Lower leg skin (tissue), 4 donors: ENCODE measurements around the gene FCHO1. TPM values are rescaled to one million over a fixed set of nuclear protein-coding genes. Genes with fewer than 3 reads are reported as not detected.
"Not testable (repeated sequence)": the region's sequence is repeated elsewhere in the genome, so short reads cannot be mapped to it uniquely, and the experiment has no call there.

Source experiments
- DNase-seq, 2 donors: peaks; one replicate each; pipeline ENCODE4 v3.0.0-alpha.2; 2019; ENCODE audit warnings: low spot score in 2 of 2
- H3K4me3 ChIP-seq: fragments of 200-600 bp; sonication (generic); 2 replicates; pipeline ENCODE4 v1.5.1; 2017; ENCODE audit warnings: mild to moderate bottlenecking, low read depth; ENCODE audit not compliant: poor library complexity, severe bottlenecking
- POLR2A ChIP-seq, 2 donors: fragments of 450-650 bp; IDR thresholded peaks; one replicate each; pipeline ENCODE4 v1.6.1; 2016 to 2017; ENCODE audit warnings: antibody characterized with exemption in 2 of 2, mild to moderate bottlenecking in 1 of 2, moderate library complexity in 1 of 2
- WGBS, 2 donors: methylation state at CpG; one replicate each; pipeline ENCODE4 v1.1.5; 2018; 5-methylcytosine and 5-hydroxymethylcytosine counted together
- intact Hi-C: fragments of 100-400 bp; cut with DNase I; formaldehyde crosslinking; loops from one replicate; pipeline ENCODE4 v1.15.0; 2023; ENCODE audit warnings: low total_unique reads
- total RNA-seq, 4 donors: library from RNA; depleted of rRNA; stranded (reverse); fragments of >200 nt; gene quantifications; one replicate each; pipeline ENCODE4 v1.1.0, GENCODE V29; 2016
- TF ChIP-seq, protein P1 (sequence below), 3 donors: fragments of 450-650 bp; IDR thresholded peaks; one replicate each; pipeline ENCODE4 v1.5.1; 2016; ENCODE audit warnings: antibody characterized with exemption in 3 of 3, mild to moderate bottlenecking in 3 of 3, moderate library complexity in 2 of 3

Gene FCHO1
- total RNA-seq, 4 donors from 2014 or later: 38.7 to 78.4 (median 56.3) TPM

DNA sequence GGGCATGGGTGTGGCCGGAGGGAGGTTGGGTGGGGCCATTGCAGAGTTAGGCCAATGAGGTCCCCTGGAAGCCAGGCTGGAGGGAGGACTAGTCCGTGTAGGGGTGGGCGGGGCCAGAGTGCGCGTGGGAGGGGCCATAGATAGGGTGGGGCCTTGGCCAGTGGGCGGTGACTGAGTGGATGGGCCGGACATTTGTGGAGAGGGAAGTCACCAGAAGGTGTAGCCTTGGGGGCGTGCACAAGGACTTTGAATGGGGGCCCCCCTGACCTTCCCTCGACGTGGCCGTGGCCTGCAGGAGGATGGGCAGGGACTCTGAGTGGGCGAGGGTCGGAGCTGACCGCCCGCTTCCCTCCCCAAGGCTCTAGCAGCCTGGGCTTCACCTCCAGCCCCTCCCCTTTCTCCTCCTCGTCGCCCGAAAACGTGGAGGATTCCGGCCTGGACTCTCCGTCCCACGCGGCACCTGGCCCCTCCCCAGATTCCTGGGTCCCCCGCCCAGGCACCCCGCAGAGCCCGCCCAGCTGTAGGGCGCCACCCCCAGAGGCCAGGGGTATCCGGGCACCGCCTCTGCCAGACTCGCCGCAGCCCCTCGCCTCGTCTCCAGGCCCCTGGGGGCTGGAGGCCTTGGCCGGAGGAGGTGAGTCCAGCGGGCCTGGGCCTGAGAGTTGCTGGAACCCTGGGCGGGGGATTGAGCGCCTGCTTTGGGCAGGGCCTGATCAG, 27.1 kb downstream of the FCHO1 start:
- H3K4me3 ChIP-seq: no peak overlapping the region
- DNase-seq: peak in 1 of 2 donors; percentile 47
- intact Hi-C loops: no loop called here
- TF ChIP-seq, protein P1, sequence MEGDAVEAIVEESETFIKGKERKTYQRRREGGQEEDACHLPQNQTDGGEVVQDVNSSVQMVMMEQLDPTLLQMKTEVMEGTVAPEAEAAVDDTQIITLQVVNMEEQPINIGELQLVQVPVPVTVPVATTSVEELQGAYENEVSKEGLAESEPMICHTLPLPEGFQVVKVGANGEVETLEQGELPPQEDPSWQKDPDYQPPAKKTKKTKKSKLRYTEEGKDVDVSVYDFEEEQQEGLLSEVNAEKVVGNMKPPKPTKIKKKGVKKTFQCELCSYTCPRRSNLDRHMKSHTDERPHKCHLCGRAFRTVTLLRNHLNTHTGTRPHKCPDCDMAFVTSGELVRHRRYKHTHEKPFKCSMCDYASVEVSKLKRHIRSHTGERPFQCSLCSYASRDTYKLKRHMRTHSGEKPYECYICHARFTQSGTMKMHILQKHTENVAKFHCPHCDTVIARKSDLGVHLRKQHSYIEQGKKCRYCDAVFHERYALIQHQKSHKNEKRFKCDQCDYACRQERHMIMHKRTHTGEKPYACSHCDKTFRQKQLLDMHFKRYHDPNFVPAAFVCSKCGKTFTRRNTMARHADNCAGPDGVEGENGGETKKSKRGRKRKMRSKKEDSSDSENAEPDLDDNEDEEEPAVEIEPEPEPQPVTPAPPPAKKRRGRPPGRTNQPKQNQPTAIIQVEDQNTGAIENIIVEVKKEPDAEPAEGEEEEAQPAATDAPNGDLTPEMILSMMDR (IDR thresholded peaks at IDR 0.05): no peak
- TF ChIP-seq POLR2A (IDR thresholded peaks at IDR 0.05): no peak
- 6 to 7% methylated on average over 35 of the region's 37 CpGs for WGBS, 2 donors

DNA sequence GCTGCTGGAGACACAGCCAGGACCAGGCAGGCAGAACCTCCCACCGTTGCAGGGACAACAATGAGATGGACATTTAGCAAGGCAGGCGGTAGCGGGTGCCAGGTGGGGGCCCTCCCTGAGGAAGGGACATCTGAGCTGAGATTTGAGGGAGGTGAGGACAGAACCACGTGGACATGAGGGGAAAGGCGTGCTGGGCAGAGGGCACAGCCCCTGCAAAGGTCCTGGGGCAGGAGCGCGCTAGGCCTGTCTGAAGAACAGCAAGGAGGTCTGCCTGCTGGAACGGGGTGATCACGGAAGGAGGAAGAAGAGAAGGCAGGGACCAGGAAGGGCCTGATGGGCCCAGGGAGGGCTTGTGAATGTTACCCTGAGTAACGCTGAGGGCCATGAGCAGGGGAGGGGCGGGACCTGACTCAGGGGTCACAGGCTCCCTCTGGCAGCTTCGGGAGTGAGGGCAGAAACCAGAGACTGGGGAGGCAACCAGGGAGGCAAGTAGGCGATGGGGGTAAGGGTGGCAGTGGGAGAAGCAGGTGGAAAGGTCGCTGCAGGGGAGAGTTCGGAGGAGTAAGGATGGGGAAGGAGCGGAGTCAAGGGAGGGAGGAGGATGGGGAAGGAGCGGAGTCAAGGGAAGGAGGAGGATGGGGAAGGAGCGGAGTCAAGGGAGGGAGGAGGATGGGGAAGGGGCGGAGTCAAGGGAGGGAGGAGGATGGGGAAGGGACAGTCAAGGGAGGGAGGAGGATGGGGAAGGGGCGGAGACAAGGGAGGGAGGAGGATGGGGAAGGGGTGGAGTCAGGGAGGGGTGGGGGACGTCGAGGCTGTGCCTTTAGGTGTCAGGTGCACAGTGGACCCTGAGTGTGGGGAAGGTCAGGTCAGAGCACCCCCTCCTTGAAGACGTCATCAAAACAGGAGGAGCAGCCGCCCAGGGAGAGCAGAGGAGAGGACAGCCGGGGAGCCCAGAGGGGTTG, 28.0 kb downstream of the FCHO1 start:
- DNase-seq: peak in 1 of 2 donors; percentile 55
- intact Hi-C loops: no loop called here
- TF ChIP-seq, protein P1 (IDR thresholded peaks at IDR 0.05): no peak
- WGBS, 2 donors: 18 to 20% methylated on average over 25 of the region's 25 CpGs
- H3K4me3 ChIP-seq: no peak overlapping the region

DNA sequence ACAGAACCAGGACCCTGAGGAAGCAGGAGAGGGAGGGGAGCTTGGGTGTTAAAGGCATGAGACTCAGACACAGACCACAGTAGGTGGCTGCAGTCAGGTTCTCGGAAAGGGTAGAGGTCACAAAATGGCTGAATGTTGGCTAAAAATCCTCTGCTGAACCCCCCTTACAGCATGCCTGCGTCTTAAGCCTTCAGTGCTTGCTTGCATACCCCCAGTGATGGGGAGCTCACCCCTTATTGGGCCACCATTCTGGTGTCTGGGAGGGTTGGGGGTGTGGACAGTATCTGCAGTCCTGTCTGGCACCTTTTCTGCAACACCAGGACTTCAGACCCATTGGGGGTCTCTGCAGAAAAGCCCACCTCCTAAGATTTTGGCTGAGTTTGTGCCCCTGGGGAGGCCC, 29.5 kb downstream of the FCHO1 start:
- TF ChIP-seq, protein P1 (IDR thresholded peaks at IDR 0.05): no peak
- TF ChIP-seq POLR2A (IDR thresholded peaks at IDR 0.05): no peak
- no peak overlapping the region for H3K4me3 ChIP-seq
- 89 to 95% methylated on average over 2 of the region's 2 CpGs for WGBS, 2 donors
- no peak for DNase-seq
- intact Hi-C loops: no loop called here

- DNase-seq, H3K4me3 ChIP-seq, intact Hi-C loops: not testable (repeated sequence)
- WGBS, 2 donors: 72 to 87% methylated on average over 5 of the region's 5 CpGs
Observed at GRCh38 chr19:17783721-17784120, 32.4 kb downstream of the FCHO1 start.

GRCh38 chr19:17784201-17785008, 33.1 kb downstream of the FCHO1 start:
- peak in 1 of 2 donors; percentile 36 for DNase-seq
- no peak overlapping the region for H3K4me3 ChIP-seq
- 40 to 43% methylated on average over 24 to 32 of the region's 32 CpGs for WGBS, 2 donors
- intact Hi-C loops: no loop called here
- TF ChIP-seq POLR2A (IDR thresholded peaks at IDR 0.05): no peak
- TF ChIP-seq, protein P1 (IDR thresholded peaks at IDR 0.05): no peak
